Stimulated activated CD4-positive, alpha-beta T cell treated with anti-CD3 and anti-CD28 coated beads, Interleukin-1b, Interleukin-23, amount 100 ng/mL, for 48 hours (primary cell): ENCODE measurements around the gene AKR1C8.
"Not testable (repeated sequence)": the region's sequence is repeated elsewhere in the genome, so short reads cannot be mapped to it uniquely, and the experiment has no call there.

ENCODE experiments used
- DNase-seq: peaks from one replicate; pipeline ENCODE4 v3.0.0-alpha.2; 2020

Gene AKR1C8

DNA sequence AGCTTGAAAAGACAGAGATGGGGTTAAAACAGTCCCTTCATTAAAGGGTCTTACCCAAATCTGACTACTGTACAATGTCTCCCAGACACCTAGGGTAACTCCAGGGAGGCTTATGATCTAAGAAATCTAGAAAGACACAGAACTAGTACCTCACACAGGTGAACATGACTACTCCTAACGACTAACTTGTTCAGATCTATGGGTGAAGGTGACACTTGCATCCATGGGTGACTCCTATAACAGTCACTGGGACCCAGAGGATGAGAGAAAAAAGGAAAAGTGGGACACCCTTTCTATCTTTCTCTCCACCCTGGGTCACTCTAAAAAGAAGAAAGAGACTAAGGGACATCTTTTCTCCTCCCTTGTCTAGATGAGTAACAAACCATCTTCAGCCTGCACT, 19.2 kb downstream of the AKR1C8 start:
- no peak for DNase-seq

- no peak for DNase-seq
Measured at GRCh38 chr10:5163487-5163886, 21.5 kb downstream of the AKR1C8 start.

GRCh38 chr10:5159126-5159525, 25.8 kb downstream of the AKR1C8 start:
- DNase-seq, result no peak

- no peak for DNase-seq
Measured at GRCh38 chr10:5157501-5157900, 27.4 kb downstream of the AKR1C8 start.

DNA sequence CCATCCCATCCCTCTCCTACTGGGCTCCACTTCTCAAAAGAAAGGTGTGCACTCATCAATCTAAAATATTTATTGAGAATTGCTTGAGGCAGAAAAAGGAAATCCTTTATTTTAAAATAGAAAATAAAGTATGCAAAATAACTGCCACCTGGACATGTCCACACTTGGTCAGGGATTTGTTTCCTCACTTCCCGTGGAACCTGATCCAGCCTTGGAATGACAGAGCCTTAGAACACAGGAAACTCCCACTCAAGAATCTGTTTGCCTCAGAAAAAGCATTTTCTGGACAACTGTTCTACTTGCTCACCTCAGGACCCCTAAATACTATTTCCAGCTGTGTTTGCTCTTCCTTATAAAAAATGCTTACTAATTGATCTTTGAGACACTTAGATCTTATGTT, 29.0 kb downstream of the AKR1C8 start:
- no peak for DNase-seq

- DNase-seq, result no peak
Measured at GRCh38 chr10:5151076-5151475, 33.9 kb downstream of the AKR1C8 start.

GRCh38 chr10:5148678-5149032, 36.3 kb downstream of the AKR1C8 start:
- no peak for DNase-seq

DNA sequence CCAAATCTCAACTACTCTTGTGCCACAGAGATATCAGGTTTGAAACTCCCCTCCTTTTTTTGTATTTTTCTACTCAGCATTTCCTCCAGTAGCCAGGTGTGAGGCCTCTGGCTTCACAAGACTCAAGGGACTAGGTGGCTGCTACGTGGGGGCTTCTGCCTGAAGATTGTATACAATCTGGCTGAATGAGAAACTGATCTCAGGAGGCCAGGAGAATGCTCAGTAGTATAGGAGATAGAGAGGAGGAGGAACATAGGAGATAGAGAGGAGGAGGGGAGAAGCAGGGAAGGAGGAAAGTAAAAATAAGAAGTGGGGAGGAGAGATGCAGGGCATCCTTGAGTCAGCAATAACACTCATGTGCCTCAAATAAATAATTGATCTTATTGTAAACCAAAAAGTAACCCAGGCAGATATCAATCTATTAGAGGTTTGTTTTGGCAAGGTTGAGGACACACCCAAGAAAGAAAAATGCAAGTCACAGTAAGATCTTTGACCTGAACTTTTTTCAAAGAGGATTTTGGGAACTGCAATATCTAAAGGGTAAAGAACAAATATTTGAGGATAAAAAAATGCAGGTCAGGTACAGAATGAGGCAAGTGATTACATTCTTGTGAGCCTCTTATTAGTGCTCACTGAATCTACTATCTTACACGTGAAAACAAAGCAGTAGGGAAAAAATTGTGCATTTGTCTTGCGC, 36.8 kb downstream of the AKR1C8 start:
- DNase-seq, result no peak

DNA sequence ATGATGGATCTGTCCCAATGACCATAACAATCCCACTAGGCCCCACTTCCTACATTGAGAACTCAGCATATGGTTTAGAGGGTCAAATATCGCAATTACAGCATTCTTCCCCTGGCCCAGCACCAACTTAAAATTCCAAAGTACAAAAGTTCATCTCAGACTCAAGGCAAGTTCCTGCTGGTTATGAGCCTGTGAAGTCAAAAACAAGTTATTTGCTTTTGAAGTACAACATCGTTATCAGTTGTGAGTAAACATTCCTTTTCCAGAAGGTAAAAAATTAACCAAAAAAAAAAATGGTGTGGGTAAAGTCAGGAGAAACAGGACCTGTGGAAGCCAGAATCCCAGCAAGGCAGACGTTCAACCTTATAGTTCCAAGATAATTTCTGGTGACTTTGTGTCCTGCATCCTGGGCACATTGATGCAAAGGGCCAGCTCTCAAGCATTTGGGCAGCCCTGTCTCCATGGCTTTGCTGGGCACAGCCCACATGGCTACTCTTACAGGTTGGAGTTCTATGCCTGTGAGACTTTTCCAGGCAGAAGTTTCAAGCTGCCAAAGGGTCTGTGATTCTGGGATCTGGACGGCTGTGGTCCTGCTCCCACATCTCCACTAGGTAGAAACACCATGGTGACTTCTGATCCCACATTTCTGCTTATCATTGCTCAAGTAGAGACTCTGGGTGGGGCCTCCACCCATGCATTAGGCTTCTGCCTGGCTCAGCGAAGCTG, 37.5 kb downstream of the AKR1C8 start:
- no peak for DNase-seq

- DNase-seq, result no peak
Measured at GRCh38 chr10:5146920-5147254, 38.1 kb downstream of the AKR1C8 start.

- DNase-seq, result no peak
Measured at GRCh38 chr10:5143137-5143536, 41.8 kb downstream of the AKR1C8 start.

DNA sequence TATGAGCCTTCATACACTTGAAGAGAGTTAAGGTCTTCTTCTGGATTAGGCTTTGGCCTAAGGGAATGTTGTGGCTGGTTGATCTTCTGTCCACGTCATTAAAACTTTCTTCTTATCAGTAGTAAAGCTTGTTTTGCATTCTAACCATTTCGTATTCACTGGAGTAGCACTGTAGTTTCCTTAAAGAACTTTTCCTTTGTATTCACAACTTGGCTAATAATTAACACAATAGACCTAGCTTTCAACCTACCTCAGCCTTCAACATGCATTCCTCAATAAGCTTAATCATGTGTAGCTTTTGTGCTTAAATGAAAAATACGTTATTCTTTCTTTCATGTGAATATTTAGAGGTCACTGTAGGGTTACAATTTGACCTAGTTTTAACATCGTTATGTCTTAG, 42.8 kb downstream of the AKR1C8 start:
- no peak for DNase-seq

DNA sequence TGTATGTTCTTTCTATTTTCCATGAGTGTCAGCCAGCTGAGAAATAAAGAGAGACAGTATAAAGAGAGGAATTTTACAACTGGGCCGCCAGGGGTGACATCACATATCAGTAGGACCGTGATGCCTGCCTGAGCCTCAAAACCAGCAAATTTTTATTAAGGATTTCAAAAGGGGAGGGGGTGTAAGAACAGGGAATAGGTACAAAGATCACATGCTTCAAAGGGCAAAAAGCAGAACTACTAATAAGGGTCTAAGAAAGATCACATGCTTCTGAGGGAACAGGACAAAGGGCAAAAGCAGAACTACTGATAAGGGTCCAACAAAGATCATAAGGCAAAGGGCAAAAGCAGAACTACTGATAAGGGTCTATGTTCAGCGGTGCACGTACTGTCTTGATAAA, 47.3 kb downstream of the AKR1C8 start:
- DNase-seq, result not testable (repeated sequence)

GRCh38 chr10:5136468-5137087, 48.4 kb downstream of the AKR1C8 start:
- no peak for DNase-seq

- no peak for DNase-seq
Measured at GRCh38 chr10:5135581-5135980, 49.4 kb downstream of the AKR1C8 start.

GRCh38 chr10:5125315-5126044, 59.5 kb downstream of the AKR1C8 start:
- no peak for DNase-seq

GRCh38 chr10:5123886-5124285, 61.1 kb downstream of the AKR1C8 start:
- no peak for DNase-seq

GRCh38 chr10:5119997-5120396, 65.0 kb downstream of the AKR1C8 start:
- not testable (repeated sequence) for DNase-seq

- no peak for DNase-seq
Measured at GRCh38 chr10:5117026-5117425, 67.9 kb downstream of the AKR1C8 start.

GRCh38 chr10:5116621-5117020, 68.3 kb downstream of the AKR1C8 start:
- DNase-seq, result no peak

DNA sequence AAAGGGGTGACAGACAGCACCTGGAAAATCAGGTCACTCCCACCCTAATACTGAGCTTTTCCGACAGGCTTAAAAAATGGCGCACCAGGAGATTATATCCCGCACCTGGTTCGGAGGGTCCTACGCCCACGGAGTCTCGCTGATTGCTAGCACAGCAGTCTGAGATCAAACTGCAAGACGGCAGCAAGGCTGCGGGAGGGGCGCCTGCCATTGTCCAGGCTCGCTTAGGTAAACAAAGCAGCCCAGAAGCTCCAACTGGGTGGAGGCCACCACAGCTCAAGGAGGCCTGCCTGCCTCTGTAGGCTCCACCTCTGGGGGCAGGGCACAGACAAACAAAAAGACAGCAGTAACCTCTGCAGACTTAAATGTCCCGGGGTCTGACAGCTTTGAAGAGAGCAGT, 75.1 kb downstream of the AKR1C8 start:
- not testable (repeated sequence) for DNase-seq

DNA sequence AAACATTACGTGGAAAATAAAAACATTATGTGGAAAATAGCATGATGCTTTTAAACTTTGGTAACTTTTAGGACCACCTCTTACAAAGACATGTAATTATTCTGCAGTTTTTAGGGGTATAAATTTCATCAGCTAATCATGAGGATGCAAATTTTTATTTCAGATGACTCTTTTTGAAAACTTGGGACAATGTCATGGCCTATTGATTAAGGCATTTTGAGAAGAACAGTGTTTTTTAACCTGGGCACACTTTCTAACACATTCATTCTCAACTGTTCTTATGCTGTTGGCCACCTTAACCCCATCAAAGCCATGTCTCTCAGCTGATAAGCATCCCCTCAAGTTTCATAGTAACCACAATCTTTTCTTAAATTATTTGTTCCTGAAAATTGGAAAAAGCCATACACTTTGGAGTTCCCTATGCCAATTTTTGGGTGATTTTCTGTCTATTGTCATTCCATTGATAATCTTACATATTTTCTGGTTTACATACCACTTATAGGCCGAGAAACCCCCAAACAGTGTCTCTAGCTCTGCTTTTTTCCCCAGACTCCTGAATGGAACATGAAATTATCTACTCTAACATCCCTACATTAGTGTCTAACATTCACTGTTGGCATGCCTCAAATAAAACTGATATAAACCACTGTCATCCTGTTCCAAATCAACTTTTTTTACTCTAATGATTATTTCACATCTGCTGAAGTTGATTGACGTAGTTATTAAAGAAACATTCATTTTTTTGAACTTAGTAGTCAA, 76.1 kb downstream of the AKR1C8 start:
- no peak for DNase-seq
